Measurements from ENCODE around the gene WHRN.

WHRN gene

DNA sequence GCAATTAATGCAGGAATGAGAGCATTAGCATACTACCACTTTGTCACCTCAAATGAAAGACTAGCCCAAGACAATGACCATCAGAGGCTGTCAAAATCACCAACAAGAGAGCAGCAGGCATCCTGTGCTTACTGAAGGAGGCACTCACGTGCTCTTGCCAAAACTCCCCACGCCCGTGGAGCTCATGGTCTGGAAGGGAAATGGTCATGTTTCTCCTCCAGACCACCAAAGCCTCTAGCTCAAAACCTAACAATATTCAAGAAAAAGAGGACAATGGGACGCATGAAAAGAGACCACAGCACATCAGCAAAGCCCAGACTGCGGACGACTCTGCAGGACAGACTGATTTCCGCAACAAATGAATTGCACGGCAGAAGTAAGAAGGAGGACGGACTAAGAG is 130.3 kb downstream of the WHRN start:
- DNase-seq = no peak

DNA sequence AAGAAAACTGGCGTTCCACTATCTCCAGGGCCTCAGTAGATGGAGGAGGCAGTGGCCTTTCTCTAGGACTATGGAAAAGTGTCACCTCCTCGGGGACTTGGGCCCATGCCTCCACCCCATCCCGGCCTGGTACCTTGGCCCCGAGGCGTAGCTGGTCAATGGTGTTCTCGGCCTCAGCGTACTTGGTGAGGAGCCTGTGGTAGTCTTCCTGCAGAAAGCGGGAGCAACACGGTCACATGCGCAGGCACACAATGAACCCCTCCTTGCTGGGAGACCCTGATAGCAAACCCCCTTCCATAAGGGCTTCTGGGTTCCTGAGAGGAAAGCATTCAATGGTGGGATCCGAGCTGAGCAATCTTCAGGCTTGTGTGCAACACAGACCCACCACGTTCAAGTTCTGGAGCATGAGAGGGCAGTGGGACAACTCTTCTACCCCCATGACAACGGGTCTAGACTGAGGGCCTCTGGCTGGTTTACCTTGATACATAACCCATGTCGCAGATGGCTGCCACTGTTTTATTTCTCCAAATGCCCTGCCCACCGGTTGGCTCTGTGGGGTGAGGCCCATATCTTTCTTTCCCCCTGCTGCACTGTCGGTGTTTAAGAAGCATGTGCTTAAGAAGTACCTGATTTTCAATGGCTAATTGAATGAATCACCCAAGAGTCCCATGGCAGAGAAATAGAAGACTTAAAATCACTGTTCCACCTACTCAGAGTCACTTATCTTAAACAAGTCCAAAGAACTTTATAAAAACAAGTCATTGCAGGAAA is 131.1 kb downstream of the WHRN start:
- no peak for DNase-seq

DNA sequence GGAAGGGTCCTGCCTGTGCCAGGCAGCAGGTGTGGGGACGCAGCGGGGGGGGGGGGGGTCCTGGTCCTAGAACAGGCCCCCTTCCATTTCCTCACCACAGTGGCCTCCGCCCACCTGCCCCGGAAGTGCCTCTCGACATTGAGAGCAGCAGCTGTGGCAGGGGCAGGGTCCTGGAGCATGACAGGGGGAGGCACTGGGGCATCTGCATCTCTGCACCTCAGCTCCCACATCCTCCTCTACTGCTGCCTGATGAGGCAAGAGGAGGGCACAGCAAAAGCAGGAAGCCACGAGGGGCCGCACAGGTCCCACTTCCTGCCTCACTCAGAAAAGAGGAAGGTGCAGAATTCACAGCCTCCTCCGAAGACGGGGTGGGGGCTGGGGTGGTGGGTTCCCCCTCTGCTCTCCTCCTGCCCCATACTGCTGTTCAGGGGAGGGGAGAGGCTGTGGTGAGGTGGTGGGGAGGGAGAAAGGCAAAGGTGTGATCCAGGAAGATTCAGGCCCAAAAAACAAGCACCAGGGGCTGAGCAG is 132.3 kb downstream of the WHRN start:
- DNase-seq = no peak

DNA sequence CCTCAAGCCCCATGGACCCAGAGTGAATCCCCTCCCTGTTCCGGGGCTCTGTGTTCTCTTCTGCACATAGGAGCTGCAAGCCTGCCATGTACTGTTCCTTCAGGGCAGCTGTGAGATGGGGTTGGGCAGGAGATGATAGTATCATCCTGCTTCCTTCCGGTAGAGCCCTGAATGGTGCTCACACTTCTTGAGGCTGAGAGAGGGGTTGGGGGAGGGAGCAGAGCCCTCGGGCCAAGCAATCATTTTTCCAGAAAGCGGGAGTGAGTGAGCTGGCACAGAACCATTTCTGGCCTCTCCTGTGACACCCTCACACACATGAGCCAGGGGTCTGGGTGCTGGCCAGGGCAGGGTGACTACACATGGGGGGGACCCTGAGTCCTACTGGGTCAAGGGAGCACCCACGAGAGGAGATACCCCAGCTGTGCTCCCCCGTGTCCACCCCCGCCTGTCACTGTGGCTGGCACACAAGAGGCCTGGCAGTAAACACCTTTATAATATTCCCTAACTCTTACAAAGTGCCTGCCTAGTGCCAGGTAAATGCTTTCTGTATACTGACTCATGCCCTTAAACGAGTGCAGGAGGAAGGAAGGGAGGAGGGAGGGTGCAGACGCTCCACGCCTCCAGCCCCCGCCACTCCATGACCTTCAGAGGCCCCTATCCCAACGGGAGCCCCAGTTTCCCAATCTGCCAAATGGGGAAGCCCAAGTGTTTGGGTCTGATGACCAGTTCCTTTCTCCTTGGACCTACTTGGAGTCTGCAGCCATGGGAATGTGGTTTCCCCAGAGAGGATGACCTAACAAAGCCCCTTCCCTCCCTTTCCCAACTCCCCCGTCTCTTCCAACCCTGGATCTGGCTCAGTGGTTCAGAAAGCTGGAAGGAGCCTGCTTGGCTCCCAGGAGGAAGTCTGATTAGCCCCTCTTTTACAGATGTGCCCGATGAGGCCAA is 133.0 kb downstream of the WHRN start:
- DNase-seq = no peak

DNA sequence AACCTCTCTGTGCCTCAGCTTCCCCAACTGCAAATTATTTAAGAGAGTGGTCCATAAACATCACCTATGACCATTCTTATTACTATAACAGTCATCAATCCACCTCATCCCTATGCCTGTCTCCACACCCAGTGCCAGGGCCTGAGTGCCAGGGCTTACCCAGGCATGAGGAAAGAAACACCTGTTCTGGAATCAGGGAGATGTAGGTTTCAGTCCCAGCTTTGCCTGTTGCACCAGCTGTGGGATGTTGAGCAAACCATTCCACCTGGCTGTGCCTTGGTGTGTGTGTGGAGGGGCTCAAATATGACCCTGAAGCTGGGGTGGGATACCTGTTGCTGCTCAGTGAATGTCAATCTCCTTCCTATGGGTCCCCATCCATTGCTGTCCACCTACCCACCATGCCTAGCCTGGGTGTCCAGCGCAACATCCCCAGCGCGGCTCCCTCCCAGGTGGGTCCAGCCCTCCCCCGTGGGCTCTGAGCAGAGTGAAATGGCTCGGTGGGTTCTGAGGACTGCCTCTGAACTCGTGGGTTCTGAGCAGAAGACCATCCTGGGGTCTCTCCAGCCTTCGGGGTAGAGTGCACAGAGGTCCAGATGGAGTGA is 133.8 kb downstream of the WHRN start:
- no peak for DNase-seq

DNA sequence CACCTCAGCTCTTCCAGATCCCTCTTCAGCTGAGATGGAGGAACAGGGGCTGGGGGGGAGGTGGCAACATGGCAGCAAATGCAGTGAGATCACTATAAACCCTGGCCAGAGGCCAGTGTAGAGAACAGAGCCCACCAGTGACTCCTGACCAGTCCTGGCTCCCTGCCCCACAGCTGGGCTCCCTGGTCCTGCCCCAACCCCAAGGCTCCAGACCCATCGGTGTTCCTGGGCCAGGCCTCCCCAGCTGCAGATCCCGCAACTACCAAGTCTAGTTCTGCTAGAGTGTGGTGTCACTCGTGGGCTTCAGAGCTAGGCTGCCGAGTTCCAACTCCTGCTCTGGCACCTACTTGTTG is 134.3 kb downstream of the WHRN start:
- DNase-seq = no peak

DNA sequence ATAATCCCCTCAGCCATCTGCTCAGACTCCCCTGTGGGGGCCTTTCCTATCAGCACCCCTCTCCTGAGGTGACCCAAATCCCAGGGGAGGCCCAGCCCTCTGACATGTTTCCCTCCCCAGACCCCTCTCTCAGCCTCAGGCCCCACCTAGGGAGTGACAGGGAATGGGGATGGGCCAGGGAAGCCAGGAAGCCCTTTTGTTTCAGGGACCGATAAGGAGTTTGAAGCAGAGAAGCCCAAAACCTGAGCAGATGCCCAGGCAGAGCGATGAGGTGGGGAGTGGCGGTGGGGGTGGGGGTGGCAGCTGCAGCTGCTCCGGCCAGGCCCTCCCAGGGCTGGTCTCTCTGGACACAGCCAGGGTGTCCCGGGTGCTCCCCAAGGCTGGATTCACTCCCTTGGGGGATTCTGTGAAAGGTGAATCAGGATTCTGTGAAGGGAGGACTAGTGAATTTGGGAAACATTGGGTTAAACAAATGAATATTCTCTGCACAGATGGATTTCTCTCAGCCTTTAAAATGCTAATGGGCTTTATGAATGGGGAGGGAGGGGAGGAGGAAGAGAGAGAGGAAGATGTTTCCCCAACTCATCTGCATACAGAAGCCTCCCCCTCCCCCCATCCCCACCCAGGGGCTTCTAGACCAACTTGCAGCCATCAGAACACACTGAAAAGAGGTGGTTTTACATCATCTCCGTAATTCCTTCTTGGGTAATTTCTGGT is 134.9 kb downstream of the WHRN start:
- DNase-seq = no peak

DNA sequence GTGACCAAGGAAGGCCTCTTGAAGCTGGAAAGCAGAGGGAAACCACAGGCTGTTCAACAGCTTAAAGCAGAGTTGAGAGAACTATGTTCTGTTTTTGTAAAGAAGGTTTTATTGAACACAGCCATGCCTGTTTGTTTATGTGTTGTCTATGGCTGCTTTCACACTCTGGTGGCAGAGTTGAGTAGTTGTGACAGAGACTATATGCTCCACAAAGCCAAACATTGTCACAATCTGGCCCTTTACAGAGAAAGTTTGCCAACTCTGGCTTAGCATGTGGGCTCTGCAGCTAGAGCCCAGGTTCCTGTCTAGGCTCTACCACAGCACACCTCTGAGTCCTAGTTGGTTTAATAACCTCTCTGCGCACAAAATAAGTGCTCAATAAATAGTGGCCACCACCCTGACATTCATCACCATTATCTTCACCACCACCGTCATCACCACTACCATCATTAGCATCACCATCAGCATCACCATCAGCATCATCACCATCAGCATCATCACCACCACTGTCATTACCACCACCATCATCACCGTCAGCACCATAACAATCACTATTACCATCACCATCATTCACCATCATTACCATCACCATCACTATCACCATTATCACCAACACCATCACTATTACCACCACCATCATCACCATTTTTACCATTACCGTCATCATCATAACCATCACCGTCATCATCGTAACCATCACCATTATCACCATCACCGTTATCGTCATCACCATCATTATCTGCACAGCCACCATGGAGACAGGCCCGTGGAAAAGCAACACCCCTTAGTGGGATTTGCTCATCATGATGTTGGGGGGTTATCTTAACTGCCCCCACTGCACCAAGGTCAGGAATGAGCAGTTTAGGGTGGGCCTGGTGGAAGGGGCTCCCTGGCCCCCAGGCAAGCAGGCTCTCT is 135.8 kb downstream of the WHRN start:
- DNase-seq = no peak

DNA sequence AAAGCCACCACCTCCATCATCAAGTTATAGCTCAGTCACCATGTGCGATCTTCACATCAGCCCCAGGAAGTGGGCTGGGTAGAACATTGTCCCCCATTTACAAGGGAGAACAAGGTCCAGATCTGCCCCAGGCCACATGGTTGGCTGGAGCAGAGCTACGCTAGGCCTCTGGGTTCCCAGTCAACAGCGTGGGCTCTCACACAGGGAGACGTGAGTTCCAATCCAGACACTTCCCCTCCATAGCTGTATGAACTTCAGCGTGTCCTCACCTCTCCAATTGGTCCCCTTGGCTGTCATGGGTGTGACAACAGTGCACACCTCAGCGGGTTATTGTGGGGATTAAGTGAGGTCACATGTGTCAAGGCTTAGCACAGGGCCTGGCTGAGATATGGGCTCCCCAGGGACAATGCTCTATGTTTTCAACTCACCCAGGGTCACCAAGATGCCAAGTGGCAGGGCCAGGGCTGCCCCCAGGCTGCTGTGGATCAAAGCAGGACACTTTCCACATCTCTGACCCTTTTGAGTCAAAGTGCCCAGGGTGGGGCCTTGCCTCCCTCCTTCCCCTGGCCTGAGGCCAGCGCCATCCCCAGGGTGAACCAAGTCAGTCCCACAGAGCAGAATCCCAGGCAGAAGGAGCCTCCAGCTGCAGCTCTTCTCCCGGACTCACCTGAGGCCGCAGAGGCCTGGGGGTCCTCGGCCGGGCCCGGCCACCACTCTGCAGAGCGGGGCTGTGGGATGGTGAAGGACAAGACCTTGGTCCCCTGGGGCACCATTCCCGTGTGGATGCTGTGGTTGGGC is 137.3 kb downstream of the WHRN start:
- no peak for DNase-seq

DNA sequence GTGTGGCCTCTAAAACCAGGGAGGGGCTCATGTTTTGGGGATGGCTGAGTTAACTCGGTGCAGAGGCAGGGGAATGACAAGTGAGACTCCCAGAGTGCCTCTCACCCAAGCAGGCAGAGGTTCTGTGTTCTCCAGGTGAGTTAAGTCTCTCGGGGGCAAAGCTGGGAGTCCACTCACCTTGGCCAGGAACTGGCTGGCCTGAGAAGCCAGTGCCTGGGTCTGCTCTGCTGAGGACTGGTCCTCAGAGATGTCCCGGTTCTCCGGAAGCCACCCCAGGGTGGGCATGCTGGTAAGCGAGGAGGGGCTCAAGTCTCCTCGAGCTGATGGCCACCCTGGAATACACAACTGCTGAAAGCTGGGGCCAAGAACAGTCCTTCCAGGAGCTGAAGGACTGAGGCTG is 137.9 kb downstream of the WHRN start:
- no peak for DNase-seq

DNA sequence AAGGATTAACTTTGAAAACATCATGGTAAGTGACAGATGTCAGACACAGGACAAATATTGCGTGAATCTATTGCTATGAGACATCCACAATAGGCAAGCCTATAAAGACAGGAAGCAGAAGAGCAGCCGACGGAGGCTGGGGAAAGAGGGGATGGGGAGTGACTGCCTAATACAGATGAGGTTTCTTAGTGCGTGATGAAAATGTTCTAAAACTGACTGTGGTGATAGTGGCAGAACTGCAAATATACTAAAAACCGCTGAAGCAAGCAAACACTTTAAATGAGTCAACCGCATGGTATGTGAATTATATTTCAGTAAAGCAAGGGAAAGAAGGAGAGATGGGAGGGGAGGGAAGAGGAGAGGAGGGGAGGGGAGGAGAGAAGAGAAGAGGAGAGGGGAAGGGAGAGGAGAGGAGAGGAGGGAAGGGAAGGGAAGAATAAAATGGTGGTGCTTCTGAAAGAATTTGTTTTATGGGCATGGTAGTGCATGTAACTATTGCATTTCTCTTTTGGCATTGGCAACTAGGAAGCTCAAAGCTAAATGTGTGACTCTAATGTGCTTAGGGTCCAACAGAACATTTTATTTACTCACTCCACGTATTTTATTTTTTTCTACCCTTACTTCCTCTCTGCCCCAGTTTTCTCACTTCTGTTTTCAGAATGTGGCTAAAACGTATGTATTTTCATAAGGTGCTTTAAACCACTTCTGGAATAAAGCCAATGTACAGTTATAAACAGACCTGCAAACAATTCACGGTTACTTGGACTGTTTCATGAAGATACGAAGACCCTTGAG is 138.7 kb downstream of the WHRN start:
- no peak for DNase-seq

DNA sequence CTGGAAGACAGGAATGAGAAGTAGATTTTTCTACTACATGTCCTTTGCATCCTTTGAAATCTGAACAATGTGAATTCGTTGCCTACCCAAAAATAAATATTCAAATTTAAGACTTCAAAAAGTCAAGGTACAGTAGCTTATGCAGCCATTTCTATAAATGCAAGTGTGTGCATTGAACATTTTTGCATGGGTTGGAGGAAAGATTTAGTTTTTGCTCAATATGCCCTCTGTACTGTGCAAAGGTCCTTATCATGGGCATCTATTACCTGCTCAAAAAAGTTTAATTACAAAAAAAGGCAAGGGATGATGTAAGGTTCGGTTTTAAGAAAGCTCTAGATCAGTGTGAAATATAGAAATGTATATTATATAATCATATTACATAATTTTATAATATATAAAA is 140.1 kb downstream of the WHRN start:
- DNase-seq = no peak

DNA sequence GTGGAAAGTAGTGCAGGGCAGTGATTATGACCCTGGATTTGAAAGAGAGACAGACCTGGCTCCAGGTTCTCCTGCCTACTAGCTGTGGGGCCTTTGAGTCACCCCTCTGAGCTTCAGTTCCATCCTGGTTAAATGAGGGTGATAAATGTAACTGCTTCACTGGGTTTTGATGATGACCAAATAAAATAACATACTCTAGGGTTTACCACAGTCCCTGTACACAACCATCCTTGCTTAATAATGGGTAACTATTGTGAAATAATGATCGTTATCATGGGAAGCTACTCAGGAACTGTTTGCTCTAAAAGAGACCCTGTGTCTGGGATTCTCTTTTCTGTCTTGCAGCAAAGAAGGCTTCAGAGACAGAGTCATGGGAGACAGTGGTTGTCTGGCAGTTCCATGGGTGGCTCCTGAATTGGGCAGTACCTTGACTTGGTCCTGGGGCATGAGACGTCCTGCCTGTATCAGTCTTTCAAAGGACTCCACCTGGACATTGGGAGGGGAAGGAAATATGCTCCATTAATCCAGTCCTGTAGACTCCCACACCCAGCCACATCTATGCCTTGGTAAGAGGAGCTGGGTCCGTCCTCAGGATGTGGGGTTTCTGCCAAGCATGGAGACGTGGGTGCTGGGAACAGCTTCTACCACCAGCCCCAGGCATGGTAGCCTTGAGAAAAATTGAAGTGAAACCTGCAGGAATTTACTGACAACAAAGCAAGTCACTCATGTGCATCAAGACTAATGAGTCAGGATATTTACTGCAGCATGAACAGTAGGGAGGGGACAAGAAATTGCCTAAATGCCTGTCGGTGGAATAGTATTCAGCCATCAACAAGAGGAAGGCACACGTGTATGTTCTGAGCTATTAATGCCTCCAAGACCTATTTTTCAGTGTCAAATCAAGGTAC is 140.9 kb downstream of the WHRN start:
- DNase-seq = no peak

DNA sequence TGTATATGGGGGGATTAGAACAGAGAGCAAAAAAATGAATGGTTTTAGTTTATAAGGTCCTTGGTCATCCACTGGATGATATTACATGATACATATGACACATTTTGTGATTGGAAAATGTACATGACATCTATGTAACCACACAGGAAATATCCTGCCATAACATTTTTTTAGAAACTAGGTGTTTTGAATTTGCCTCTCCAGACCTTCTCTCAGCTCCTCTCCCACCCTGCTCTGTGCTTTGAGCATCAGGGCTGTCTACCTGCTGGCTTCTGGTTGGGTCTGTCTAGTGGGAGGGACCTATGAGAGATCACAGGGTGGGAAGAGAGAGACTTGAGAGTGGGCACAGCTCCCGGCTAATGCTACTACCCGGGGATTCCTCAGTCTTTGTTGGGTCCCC is 141.8 kb downstream of the WHRN start:
- no peak for DNase-seq

DNA sequence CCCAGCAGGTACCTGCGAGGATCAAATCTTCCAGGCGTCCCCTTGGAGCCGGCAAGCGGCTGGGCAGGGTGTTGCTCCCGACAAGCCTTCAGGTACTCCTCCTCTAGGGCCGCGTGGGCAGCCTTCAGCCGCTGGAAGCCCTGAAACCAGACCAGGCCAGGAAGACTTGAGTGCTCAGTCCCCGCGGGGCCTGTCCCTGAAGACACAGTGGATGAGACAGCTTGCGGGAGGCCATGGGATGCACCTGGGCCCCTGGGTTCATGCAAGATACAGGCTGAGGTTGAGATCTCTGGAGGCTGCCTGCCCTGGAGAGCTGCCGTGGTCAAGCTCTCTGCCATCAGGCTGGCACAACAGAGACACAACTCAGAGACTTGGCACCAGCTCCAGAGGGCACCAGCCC is 142.9 kb downstream of the WHRN start:
- DNase-seq = no peak

DNA sequence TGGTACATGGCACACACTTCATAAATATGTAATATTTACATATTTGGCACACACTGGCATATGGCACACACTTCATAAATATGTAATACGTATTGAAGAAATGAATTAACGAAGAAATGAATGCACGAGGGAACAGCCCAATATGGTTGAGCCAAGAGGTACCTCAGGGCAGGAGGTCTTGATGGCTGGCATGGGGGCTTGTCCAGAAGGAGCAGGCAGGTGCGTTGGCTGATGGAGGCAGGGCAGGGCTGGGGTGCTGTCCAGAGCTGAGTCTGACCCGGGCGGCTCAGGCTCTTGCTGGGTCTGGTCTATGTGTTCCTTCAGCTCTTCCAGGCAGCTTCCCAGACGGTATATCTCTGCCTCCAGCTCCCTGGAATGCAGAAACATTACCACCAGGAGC is 143.7 kb downstream of the WHRN start:
- no peak for DNase-seq

DNA sequence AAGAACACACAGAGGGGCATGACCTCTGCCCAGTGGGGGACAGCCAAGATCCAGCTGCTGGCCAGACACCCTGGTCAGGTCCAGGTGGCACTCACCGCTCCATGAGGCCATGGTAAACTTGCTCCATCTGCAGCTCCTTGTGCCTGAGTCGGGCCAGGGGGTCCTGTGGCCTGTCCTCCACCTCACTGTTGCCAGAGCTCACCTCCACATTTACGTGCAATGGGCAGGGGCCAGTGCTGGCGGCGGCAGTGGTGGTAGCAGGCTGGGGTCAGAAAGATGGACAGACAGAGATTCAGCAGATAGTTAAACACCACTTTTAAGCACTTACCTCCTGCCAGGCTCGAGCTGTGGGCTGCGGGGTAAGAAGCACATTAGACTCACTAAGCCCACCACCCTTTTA is 145.5 kb downstream of the WHRN start:
- no peak for DNase-seq

DNA sequence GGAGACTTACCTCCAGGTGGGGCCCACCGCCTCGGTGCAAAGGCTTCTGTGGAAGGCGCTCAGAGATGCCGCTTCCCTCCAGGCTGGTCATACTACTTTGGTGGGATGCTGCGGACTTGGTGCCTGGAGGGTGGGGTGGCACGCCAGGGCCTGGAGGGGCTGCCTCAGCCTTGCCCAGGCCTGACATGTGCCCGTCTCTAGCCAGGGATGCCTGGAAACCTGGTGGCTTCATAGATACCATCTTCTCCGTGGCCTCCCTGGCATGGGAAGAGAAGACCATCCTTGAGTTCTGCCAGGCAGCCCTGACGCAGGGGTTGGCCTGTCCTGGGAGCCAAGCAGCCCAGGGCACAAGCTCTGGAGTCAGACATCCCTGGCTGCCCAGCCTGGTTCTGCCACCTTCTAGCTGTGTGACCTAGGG is 147.4 kb downstream of the WHRN start:
- DNase-seq = no peak

DNA sequence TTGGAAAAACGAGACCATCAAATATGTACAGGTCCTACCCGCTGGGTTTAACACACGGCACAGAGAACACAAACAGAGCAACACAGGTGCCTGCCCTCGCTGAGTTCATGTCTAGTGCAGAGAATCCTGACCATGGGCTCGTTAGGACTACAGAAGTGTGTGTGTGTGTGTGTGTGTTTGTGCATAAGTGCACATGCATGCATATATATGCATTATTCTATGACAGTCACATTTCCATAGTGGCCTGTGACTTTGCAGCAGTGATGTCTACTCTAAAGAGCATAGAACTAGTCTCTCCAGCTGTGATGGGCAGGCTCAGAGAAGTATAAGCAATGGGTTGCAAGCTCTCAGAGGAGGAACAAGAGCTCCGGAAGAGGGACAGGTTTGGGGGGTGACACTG is 147.9 kb downstream of the WHRN start:
- no peak for DNase-seq
